ENCODE data around the gene ADAMTS2. TPM values are rescaled to one million over a fixed set of nuclear protein-coding genes. Genes with fewer than 3 reads are reported as not detected.

ADAMTS2 gene
- total RNA-seq, 1 donor from 2014 or later = 18.8 TPM

DNA sequence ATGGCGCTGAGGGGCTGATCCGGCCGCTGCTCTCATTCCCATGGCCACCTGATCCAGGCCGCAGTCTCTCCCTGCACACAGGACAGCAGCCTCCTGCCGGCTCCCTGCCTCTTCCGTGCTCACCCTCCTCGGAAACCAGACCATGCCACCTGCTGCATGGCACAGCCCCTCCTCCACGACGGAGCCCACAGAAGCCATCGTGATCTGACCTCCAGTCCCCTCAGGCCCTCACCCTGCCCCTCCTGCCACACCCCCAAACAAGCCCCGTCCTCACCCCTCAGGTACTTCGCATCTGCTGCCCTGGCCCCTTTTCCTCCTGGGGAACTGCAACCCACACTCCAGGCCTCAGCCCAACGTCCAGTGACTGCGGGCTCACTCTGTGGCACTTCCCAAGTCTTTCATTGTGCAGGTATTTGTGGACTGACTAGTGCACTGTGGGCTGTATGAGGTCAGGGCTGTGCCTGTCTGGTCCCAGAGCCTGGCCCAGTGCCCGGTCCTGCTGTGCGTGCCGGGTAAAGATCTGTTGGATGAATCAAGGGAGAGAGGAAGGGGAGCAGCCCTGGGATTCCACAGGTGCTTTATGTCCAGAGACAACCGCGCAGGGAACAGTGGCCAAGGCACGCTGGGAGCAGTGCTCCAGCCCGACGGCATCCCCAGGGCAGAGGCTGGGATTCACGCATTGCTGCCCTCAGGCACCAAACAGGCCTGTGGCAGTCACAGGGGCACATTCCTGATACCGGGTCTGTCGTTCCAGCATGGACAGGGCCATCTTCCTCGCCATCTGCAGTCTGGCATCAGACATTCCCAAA, 86.1 kb downstream of the ADAMTS2 start:
- H3K27ac Mint-ChIP-seq (ENCODE audit: unreplicated experiment) = no peak overlapping the region

DNA sequence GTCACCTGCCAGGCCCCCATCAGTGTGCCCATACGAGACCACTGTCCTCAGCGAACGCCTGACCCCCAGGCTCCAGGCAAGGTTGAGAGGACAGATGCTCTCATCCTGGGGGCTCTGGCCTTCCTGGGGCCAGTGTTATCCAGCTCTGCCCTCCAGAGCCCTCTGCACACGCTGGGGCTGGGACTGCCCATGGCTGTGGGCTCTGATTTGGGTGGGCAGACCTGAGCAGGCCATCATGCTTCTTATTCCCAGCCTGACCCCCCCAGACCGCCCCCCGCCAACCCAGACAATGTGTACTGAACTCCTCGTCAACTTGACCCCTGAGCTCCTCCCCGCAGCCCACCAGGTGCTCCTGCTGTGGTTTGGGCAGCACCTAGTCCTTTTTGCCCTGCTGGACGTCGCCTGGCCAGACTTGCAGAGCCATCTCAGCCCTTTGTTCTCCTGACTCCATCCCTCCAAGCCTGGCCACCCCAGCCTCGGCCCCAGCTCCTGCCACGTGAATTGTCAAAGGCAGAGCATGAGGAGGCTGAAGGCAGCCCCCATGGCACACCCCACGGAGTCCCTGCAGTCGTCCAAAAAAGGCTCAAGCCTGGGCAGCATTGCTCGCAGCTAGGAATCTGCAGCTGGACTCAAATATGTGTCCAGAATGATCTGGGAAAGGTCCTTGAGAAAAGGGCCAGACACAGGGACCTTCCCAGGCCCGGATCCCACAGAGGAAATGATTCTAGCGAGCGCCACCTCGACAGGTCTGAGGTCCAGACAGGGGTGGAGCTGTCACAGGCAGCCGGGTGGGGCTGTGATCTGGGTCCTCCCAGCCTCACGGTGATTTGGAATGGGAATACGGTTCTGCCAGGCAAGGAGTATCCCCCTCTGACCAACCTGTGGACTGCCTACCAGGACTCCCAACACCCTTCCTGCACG, 87.0 kb downstream of the ADAMTS2 start:
- H3K36me3 Mint-ChIP-seq (ENCODE audit: low read depth, unreplicated experiment) = peaks cover 10% of the 10 kb centered on the region
- H3K27me3 Mint-ChIP-seq (ENCODE audit: low read depth, unreplicated experiment) = peaks cover 9% of the 10 kb centered on the region
- H3K27me3 ChIP-seq (ENCODE audit: insufficient read depth, low read length) = no peaks in the 10 kb centered on the region
- no peak for TF ChIP-seq EZH2 (IDR thresholded peaks at IDR 0.05; ENCODE audit: insufficient read depth, low read length)
- TF ChIP-seq, protein P1, sequence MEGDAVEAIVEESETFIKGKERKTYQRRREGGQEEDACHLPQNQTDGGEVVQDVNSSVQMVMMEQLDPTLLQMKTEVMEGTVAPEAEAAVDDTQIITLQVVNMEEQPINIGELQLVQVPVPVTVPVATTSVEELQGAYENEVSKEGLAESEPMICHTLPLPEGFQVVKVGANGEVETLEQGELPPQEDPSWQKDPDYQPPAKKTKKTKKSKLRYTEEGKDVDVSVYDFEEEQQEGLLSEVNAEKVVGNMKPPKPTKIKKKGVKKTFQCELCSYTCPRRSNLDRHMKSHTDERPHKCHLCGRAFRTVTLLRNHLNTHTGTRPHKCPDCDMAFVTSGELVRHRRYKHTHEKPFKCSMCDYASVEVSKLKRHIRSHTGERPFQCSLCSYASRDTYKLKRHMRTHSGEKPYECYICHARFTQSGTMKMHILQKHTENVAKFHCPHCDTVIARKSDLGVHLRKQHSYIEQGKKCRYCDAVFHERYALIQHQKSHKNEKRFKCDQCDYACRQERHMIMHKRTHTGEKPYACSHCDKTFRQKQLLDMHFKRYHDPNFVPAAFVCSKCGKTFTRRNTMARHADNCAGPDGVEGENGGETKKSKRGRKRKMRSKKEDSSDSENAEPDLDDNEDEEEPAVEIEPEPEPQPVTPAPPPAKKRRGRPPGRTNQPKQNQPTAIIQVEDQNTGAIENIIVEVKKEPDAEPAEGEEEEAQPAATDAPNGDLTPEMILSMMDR (IDR thresholded peaks at IDR 0.05; ENCODE audit: insufficient read depth, low read depth, low read length) = no peak
- no peak overlapping the region for H2AFZ ChIP-seq (ENCODE audit: low read depth, low read length)
- H3K79me2 ChIP-seq (ENCODE audit: insufficient read depth, low read length) = no peaks in the 10 kb centered on the region
- H3K4me1 Mint-ChIP-seq (ENCODE audit: low read depth, unreplicated experiment) = no peaks in the 10 kb centered on the region
- peaks cover 7% of the 10 kb centered on the region for H3K9me3 Mint-ChIP-seq (ENCODE audit: unreplicated experiment)
- DNase-seq (ENCODE audit: low read depth) = no peak
- H3K4me3 ChIP-seq (ENCODE audit: insufficient read depth, low read depth, low read length) = no peak overlapping the region
- H4K20me1 ChIP-seq (ENCODE audit: insufficient read depth, low read length) = no peaks in the 10 kb centered on the region
- no peak for FAIRE-seq
- H3K27ac ChIP-seq (ENCODE audit: low read depth, low read length) = no peak overlapping the region
- no peak overlapping the region for H3K27ac Mint-ChIP-seq (ENCODE audit: unreplicated experiment)
- H3K9me3 ChIP-seq (ENCODE audit: insufficient read depth, low read depth, low read length) = no peaks in the 10 kb centered on the region
- H3K4me1 ChIP-seq (ENCODE audit: insufficient read depth, low read length) = peaks cover 3% of the 10 kb centered on the region
- H3K9ac ChIP-seq (ENCODE audit: low read length) = no peak overlapping the region
- no peaks in the 10 kb centered on the region for H3K36me3 ChIP-seq (ENCODE audit: insufficient read depth, low read length)
- no peak overlapping the region for H3K4me3 Mint-ChIP-seq (ENCODE audit: unreplicated experiment)
- no peak overlapping the region for H3K4me2 ChIP-seq (ENCODE audit: low read length)

More for the DNA sequence above, 86.1 kb downstream of the ADAMTS2 start:
- H3K4me1 Mint-ChIP-seq (ENCODE audit: low read depth, unreplicated experiment) = no peaks in the 10 kb centered on the region
- peaks cover 5% of the 10 kb centered on the region for H3K9me3 Mint-ChIP-seq (ENCODE audit: unreplicated experiment)
- H3K4me3 Mint-ChIP-seq (ENCODE audit: unreplicated experiment) = no peak overlapping the region
- peak; percentile 94 for DNase-seq (ENCODE audit: low read depth)
- no peak for FAIRE-seq
- Histone ChIP-seq H3K4me3 (ENCODE audit: insufficient read depth, low read depth, low read length) (no peak overlapping the region), H2AFZ (ENCODE audit: low read depth, low read length) (no peak overlapping the region), H3K27ac (ENCODE audit: low read depth, low read length) (no peak overlapping the region), H3K4me2 (ENCODE audit: low read length) (no peak overlapping the region), H3K27me3 (ENCODE audit: insufficient read depth, low read length) (no peaks in the 10 kb centered on the region), H3K9ac (ENCODE audit: low read length) (no peak overlapping the region), H3K36me3 (ENCODE audit: insufficient read depth, low read length) (no peaks in the 10 kb centered on the region), H3K4me1 (ENCODE audit: insufficient read depth, low read length) (peaks cover 3% of the 10 kb centered on the region), H3K79me2 (ENCODE audit: insufficient read depth, low read length) (no peaks in the 10 kb centered on the region), H3K9me3 (ENCODE audit: insufficient read depth, low read depth, low read length) (no peaks in the 10 kb centered on the region), H4K20me1 (ENCODE audit: insufficient read depth, low read length) (no peaks in the 10 kb centered on the region)
- H3K27me3 Mint-ChIP-seq (ENCODE audit: low read depth, unreplicated experiment) = peaks cover 11% of the 10 kb centered on the region
- TF ChIP-seq EZH2 (IDR thresholded peaks at IDR 0.05; ENCODE audit: insufficient read depth, low read length) = no peak
- TF ChIP-seq, protein P1 (IDR thresholded peaks at IDR 0.05; ENCODE audit: insufficient read depth, low read depth, low read length) = no peak
- H3K36me3 Mint-ChIP-seq (ENCODE audit: low read depth, unreplicated experiment) = peaks cover 9% of the 10 kb centered on the region

Data from astrocyte (in vitro differentiated cells and primary cell).